ENCODE measurements around the gene FAM240B. TPM values are rescaled to one million over a fixed set of nuclear protein-coding genes. Genes with fewer than 3 reads are reported as not detected.

Gene FAM240B
- total and polyA plus RNA-seq, 4 donors, result not detected

GRCh38 chr9:38727497-38728001 lies 7.6 kb upstream of the FAM240B start:
- Histone ChIP-seq H3K9me3 (ENCODE audit: control insufficient read depth in 4 of 4, low read length in 3 of 4) (no peaks in the 10 kb centered on the region), H3K27ac (ENCODE audit: low read depth in 1 of 2, low read length in 2 of 2) (no peak overlapping the region), H3K27me3 (ENCODE audit: control insufficient read depth in 4 of 4, insufficient read depth in 4 of 4, low read length in 3 of 4) (peaks cover 0 to 3% (median 0%) of the 10 kb centered on the region in 4 donors), H3K4me3 (ENCODE audit: low read depth in 1 of 3, low read length in 3 of 3) (no peak overlapping the region), H3K9ac (ENCODE audit: low read depth in 1 of 2, low read length in 2 of 2) (no peak overlapping the region), H3K36me3 (ENCODE audit: control insufficient read depth in 4 of 4, insufficient read depth in 3 of 4, low read depth in 1 of 4, low read length in 3 of 4) (no peaks in the 10 kb centered on the region), H3K4me1 (ENCODE audit: control insufficient read depth in 4 of 4, insufficient read depth in 4 of 4, low read length in 3 of 4) (no peaks in the 10 kb centered on the region)
- no peak for DNase-seq (ENCODE audit: low spot score)
- WGBS, result 30% methylated on average over 10 of the region's 10 CpGs
- TF ChIP-seq HNF4A (conservative IDR thresholded peaks at IDR 0.05) (no peak), GABPA (IDR thresholded peaks at IDR 0.05 in 1 of 2, conservative IDR thresholded peaks at IDR 0.05 in 1 of 2) (no peak), MAX (IDR thresholded peaks at IDR 0.05) (no peak), RAD21 (IDR thresholded peaks at IDR 0.05) (peak; percentile 65 to 71), NR2F2 (IDR thresholded peaks at IDR 0.05) (no peak), ZBTB33 (IDR thresholded peaks at IDR 0.05) (no peak), JUND (IDR thresholded peaks at IDR 0.05) (no peak), TAF1 (conservative IDR thresholded peaks at IDR 0.05) (no peak)
- TF ChIP-seq, protein P1, sequence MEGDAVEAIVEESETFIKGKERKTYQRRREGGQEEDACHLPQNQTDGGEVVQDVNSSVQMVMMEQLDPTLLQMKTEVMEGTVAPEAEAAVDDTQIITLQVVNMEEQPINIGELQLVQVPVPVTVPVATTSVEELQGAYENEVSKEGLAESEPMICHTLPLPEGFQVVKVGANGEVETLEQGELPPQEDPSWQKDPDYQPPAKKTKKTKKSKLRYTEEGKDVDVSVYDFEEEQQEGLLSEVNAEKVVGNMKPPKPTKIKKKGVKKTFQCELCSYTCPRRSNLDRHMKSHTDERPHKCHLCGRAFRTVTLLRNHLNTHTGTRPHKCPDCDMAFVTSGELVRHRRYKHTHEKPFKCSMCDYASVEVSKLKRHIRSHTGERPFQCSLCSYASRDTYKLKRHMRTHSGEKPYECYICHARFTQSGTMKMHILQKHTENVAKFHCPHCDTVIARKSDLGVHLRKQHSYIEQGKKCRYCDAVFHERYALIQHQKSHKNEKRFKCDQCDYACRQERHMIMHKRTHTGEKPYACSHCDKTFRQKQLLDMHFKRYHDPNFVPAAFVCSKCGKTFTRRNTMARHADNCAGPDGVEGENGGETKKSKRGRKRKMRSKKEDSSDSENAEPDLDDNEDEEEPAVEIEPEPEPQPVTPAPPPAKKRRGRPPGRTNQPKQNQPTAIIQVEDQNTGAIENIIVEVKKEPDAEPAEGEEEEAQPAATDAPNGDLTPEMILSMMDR (IDR thresholded peaks at IDR 0.05; ENCODE audit: low read depth, low read length, missing input control), result peak; percentile 17

GRCh38 chr9:38724754-38725153 lies 4.8 kb upstream of the FAM240B start:
- H3K36me3 ChIP-seq (ENCODE audit: control insufficient read depth in 4 of 4, insufficient read depth in 3 of 4, low read depth in 1 of 4, low read length in 3 of 4), result no peaks in the 10 kb centered on the region
- no peak for DNase-seq (ENCODE audit: low spot score)
- 79% methylated on average over 10 of the region's 10 CpGs for WGBS

GRCh38 chr9:38718148-38718547 lies 1.8 kb downstream of the FAM240B start:
- no peak for DNase-seq (ENCODE audit: low spot score)
- TF ChIP-seq, protein P1 (IDR thresholded peaks at IDR 0.05; ENCODE audit: low read depth, low read length, missing input control), result no peak
- TF ChIP-seq JUND (IDR thresholded peaks at IDR 0.05) (no peak), RAD21 (IDR thresholded peaks at IDR 0.05) (no peak)
- H3K36me3 ChIP-seq (ENCODE audit: control insufficient read depth in 4 of 4, insufficient read depth in 3 of 4, low read depth in 1 of 4, low read length in 3 of 4), result no peaks in the 10 kb centered on the region

More at GRCh38 chr9:38724754-38725153, 4.8 kb upstream of the FAM240B start:
- TF ChIP-seq FOXA2 (IDR thresholded peaks at IDR 0.05) (no peak), NR2F2 (IDR thresholded peaks at IDR 0.05) (no peak), HNF4G (IDR thresholded peaks at IDR 0.05) (no peak), RXRA (IDR thresholded peaks at IDR 0.05) (no peak)
- Histone ChIP-seq H3K9me3 (ENCODE audit: control insufficient read depth in 4 of 4, low read length in 3 of 4) (no peaks in the 10 kb centered on the region), H3K4me1 (ENCODE audit: control insufficient read depth in 4 of 4, insufficient read depth in 4 of 4, low read length in 3 of 4) (no peaks in the 10 kb centered on the region), H3K27me3 (ENCODE audit: control insufficient read depth in 4 of 4, insufficient read depth in 4 of 4, low read length in 3 of 4) (no peaks in the 10 kb centered on the region), H3K27ac (ENCODE audit: low read depth in 1 of 2, low read length in 2 of 2) (no peak overlapping the region), H3K4me3 (ENCODE audit: low read depth in 1 of 3, low read length in 3 of 3) (no peak overlapping the region), H3K9ac (ENCODE audit: low read depth in 1 of 2, low read length in 2 of 2) (no peak overlapping the region)

More at GRCh38 chr9:38718148-38718547, 1.8 kb downstream of the FAM240B start:
- Histone ChIP-seq H3K4me1 (ENCODE audit: control insufficient read depth in 4 of 4, insufficient read depth in 4 of 4, low read length in 3 of 4) (peaks cover 0 to 9% (median 3%) of the 10 kb centered on the region in 4 donors), H3K27me3 (ENCODE audit: control insufficient read depth in 4 of 4, insufficient read depth in 4 of 4, low read length in 3 of 4) (no peaks in the 10 kb centered on the region), H3K4me3 (ENCODE audit: low read depth in 1 of 3, low read length in 3 of 3) (no peak overlapping the region), H3K9me3 (ENCODE audit: control insufficient read depth in 4 of 4, low read length in 3 of 4) (no peaks in the 10 kb centered on the region), H3K9ac (ENCODE audit: low read depth in 1 of 2, low read length in 2 of 2) (no peak overlapping the region), H3K27ac (ENCODE audit: low read depth in 1 of 2, low read length in 2 of 2) (no peak overlapping the region)
- 88% methylated on average over 1 of the region's 1 CpG for WGBS

Measured in liver (tissue), 9 donors.